GM23338 (cell line): ENCODE results near the gene THOP1. TPM values are rescaled to one million over a fixed set of nuclear protein-coding genes. Genes with fewer than 3 reads are reported as not detected.

Source experiments
- ATAC-seq: fragments of 200-7000 bp; cut with Tn5 transposase; 3 replicates; pipeline ENCODE4 v1.9.1; 2020
- DNase-seq: peaks from one replicate; pipeline ENCODE4 v3.0.0-alpha.2; 2015; ENCODE audit warnings: low spot score
- H2AFZ ChIP-seq: fragments of 200-600 bp; sonication (generic); 2 replicates; pipeline ENCODE4 v1.8.0; 2016; ENCODE audit warnings: antibody characterized with exemption, mild to moderate bottlenecking, moderate library complexity
- H3F3A ChIP-seq: fragments of 200-600 bp; sonication (generic); replicated peaks from 2 replicates; pipeline ENCODE4 v1.8.0; 2017; ENCODE audit warnings: antibody characterized with exemption, mixed run types, low read depth
- H3K27ac ChIP-seq: fragments of 200-600 bp; sonication (generic); 2 replicates; pipeline ENCODE4 v1.6.1; 2016; ENCODE audit warnings: low read depth
- H3K27me3 ChIP-seq: fragments of 200-600 bp; sonication (generic); 2 replicates; pipeline ENCODE4 v1.8.0; 2016; ENCODE audit warnings: mild to moderate bottlenecking, mixed run types, moderate library complexity; ENCODE audit not compliant: insufficient read depth
- H3K36me3 ChIP-seq: fragments of 200-600 bp; sonication (generic); 2 replicates; pipeline ENCODE4 v1.8.0; 2016; ENCODE audit warnings: mild to moderate bottlenecking; ENCODE audit not compliant: insufficient read depth
- H3K4me1 ChIP-seq: fragments of 200-600 bp; sonication (generic); 2 replicates; pipeline ENCODE4 v1.8.0; 2016; ENCODE audit warnings: mild to moderate bottlenecking, moderate library complexity; ENCODE audit not compliant: insufficient read depth
- H3K4me2 ChIP-seq: fragments of 200-600 bp; sonication (generic); 2 replicates; pipeline ENCODE4 v1.7.1; 2017; ENCODE audit warnings: mixed run types
- H3K4me3 ChIP-seq: fragments of 200-600 bp; sonication (generic); 2 replicates; pipeline ENCODE4 v1.6.1; 2016; ENCODE audit warnings: mixed run types
- H3K79me2 ChIP-seq: fragments of 200-600 bp; sonication (generic); replicated peaks from 2 replicates; pipeline ENCODE4 v1.8.0; 2017; ENCODE audit warnings: mild to moderate bottlenecking; ENCODE audit not compliant: insufficient read depth
- H3K9me2 ChIP-seq: fragments of 200-600 bp; sonication (generic); 2 replicates; pipeline ENCODE4 v1.8.0; 2017; ENCODE audit not compliant: insufficient read depth
- H4K20me1 ChIP-seq: fragments of 200-600 bp; sonication (generic); replicated peaks from 2 replicates; pipeline ENCODE4 v1.8.0; 2017; ENCODE audit warnings: mild to moderate bottlenecking; ENCODE audit not compliant: insufficient read depth
- H3K27ac Mint-ChIP-seq: 2 replicates; pipeline ENCODE4 v1.8.0; 2020; ENCODE audit warnings: inconsistent platforms, mild to moderate bottlenecking, moderate library complexity, mixed read lengths
- H3K27me3 Mint-ChIP-seq: 3 replicates; pipeline ENCODE4 v1.8.0; 2022; ENCODE audit warnings: low read depth, mild to moderate bottlenecking, moderate library complexity, mixed read lengths, inconsistent platforms; ENCODE audit not compliant: insufficient read depth, poor library complexity
- H3K36me3 Mint-ChIP-seq: 3 replicates; pipeline ENCODE4 v1.8.0; 2021; ENCODE audit warnings: low read depth, mild to moderate bottlenecking, inconsistent platforms, moderate library complexity, mixed read lengths
- H3K4me1 Mint-ChIP-seq: 3 replicates; pipeline ENCODE4 v1.8.0; 2020; ENCODE audit warnings: mild to moderate bottlenecking, inconsistent platforms, mixed read lengths
- H3K4me3 Mint-ChIP-seq: 3 replicates; pipeline ENCODE4 v1.8.0; 2021; ENCODE audit warnings: moderate library complexity, mild to moderate bottlenecking, inconsistent platforms, mixed read lengths
- H3K9me3 Mint-ChIP-seq: 3 replicates; pipeline ENCODE4 v1.8.0; 2020; ENCODE audit warnings: moderate library complexity, mild to moderate bottlenecking, inconsistent platforms, mixed read lengths
- CREB1 ChIP-seq: fragments of 250-450 bp; sonication (Bioruptor Pico); IDR thresholded peaks from 2 replicates; pipeline ENCODE4 v1.5.0; 2020; ENCODE audit warnings: low read depth, mild to moderate bottlenecking, moderate library complexity
- EZH2phosphoT487 ChIP-seq: fragments of 200-600 bp; sonication (generic); IDR thresholded peaks from one replicate; pipeline ENCODE4 v1.8.1; 2018; ENCODE audit warnings: antibody characterized with exemption; ENCODE audit not compliant: unreplicated experiment
- JUNB ChIP-seq: IDR thresholded peaks from one replicate; pipeline ENCODE4 v1.6.1; 2016; ENCODE audit warnings: antibody characterized with exemption; ENCODE audit not compliant: unreplicated experiment
- STAT1 ChIP-seq: IDR thresholded peaks from one replicate; pipeline ENCODE4 v1.6.1; 2016; ENCODE audit warnings: antibody characterized with exemption; ENCODE audit not compliant: unreplicated experiment
- ZNF114 ChIP-seq: fragments of 250-450 bp; sonication (Bioruptor Pico); IDR thresholded peaks from 2 replicates; pipeline ENCODE4 v1.5.0; 2020; ENCODE audit warnings: mild to moderate bottlenecking, moderate library complexity
- polyA plus RNA-seq: library from polyadenylated mRNA; unstranded; fragments of >200 nt; fragmentation: Nextera tagmentation; extraction: Ambion mirVana; gene quantifications from 2 replicates; pipeline ENCODE4 v1.2.1, GENCODE V29; 2016
- total RNA-seq: library from RNA; depleted of rRNA; stranded (reverse); fragments of >200 nt; shearing (Covaris generic); gene quantifications from 2 replicates; pipeline ENCODE4 v1.2.3, GENCODE V29; 2014
- TF ChIP-seq, protein P1 (sequence below), 2 experiments: fragments of 200-600 bp in 1 of 2; sonication (generic) in 1 of 2; conservative IDR thresholded peaks; 2 replicates each; pipeline versions ENCODE4 v1.5.1 to v1.6.1; 2016 to 2017; ENCODE audit warnings: antibody characterized with exemption in 2 of 2, low read depth in 2 of 2, mild to moderate bottlenecking in 2 of 2, moderate library complexity in 1 of 2
- TF ChIP-seq, protein P2 (sequence below): IDR thresholded peaks from one replicate; pipeline ENCODE4 v1.6.1; 2018; ENCODE audit warnings: antibody characterized with exemption; ENCODE audit not compliant: unreplicated experiment
- TF ChIP-seq, protein P3 (sequence below): fragments of 250-450 bp; sonication (Bioruptor Pico); IDR thresholded peaks from 2 replicates; pipeline ENCODE4 v1.5.0; 2020; ENCODE audit warnings: mild to moderate bottlenecking, moderate library complexity
- TF ChIP-seq, protein P4 (sequence below): IDR thresholded peaks from 2 replicates; pipeline ENCODE4 v1.6.1; 2016; ENCODE audit warnings: antibody characterized with exemption

Gene THOP1
- total and polyA plus RNA-seq, 2 experiments from 2014 or later, result 110 to 229 TPM

DNA sequence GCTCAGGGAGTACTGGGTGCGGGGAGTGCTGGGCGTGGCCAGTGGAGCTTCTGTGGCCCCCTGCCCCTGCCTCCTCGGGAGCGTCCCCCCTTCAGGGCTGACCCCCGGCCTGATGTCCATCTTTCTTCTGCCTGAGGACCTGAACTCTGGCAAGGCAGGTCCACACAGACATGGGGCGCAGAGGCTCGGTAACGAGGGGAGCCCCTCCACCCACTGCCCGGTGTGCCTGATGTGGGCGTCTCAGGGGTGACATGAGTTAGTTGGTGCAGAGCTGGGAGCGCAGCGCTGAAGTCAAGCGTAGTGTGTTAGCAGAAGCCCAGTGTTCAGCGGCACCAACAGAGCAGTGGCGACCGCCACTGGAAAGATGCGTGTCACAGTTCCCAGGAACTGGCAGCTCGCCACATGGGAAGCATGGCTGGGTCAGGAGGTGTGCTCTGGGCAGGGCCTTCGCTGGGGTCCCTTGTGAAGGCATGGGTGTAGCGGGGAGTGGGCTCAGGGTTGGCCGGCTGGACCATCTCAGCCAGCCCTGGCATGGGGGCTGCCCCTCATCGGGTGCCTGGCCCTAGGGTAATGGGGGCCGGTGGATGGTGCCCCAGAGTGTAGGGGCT is 11.5 kb downstream of the THOP1 start:
- ATAC-seq (no peak), DNase-seq (no peak)
- no peak for TF ChIP-seq EZH2phosphoT487
- TF ChIP-seq, protein P1, sequence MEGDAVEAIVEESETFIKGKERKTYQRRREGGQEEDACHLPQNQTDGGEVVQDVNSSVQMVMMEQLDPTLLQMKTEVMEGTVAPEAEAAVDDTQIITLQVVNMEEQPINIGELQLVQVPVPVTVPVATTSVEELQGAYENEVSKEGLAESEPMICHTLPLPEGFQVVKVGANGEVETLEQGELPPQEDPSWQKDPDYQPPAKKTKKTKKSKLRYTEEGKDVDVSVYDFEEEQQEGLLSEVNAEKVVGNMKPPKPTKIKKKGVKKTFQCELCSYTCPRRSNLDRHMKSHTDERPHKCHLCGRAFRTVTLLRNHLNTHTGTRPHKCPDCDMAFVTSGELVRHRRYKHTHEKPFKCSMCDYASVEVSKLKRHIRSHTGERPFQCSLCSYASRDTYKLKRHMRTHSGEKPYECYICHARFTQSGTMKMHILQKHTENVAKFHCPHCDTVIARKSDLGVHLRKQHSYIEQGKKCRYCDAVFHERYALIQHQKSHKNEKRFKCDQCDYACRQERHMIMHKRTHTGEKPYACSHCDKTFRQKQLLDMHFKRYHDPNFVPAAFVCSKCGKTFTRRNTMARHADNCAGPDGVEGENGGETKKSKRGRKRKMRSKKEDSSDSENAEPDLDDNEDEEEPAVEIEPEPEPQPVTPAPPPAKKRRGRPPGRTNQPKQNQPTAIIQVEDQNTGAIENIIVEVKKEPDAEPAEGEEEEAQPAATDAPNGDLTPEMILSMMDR (conservative IDR thresholded peaks at IDR 0.05; ENCODE audit: low read depth in 2 of 2), result no peak
- no peak for TF ChIP-seq ZNF114
- TF ChIP-seq, protein P2, sequence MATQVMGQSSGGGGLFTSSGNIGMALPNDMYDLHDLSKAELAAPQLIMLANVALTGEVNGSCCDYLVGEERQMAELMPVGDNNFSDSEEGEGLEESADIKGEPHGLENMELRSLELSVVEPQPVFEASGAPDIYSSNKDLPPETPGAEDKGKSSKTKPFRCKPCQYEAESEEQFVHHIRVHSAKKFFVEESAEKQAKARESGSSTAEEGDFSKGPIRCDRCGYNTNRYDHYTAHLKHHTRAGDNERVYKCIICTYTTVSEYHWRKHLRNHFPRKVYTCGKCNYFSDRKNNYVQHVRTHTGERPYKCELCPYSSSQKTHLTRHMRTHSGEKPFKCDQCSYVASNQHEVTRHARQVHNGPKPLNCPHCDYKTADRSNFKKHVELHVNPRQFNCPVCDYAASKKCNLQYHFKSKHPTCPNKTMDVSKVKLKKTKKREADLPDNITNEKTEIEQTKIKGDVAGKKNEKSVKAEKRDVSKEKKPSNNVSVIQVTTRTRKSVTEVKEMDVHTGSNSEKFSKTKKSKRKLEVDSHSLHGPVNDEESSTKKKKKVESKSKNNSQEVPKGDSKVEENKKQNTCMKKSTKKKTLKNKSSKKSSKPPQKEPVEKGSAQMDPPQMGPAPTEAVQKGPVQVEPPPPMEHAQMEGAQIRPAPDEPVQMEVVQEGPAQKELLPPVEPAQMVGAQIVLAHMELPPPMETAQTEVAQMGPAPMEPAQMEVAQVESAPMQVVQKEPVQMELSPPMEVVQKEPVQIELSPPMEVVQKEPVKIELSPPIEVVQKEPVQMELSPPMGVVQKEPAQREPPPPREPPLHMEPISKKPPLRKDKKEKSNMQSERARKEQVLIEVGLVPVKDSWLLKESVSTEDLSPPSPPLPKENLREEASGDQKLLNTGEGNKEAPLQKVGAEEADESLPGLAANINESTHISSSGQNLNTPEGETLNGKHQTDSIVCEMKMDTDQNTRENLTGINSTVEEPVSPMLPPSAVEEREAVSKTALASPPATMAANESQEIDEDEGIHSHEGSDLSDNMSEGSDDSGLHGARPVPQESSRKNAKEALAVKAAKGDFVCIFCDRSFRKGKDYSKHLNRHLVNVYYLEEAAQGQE, result no peak
- Mint-ChIP-seq H3K4me3 (no peak overlapping the region), H3K27me3 (peaks cover 11% of the 10 kb centered on the region), H3K27ac (no peak overlapping the region), H3K4me1 (peaks cover 6% of the 10 kb centered on the region; the same call in 1 of the 3 replicates), H3K9me3 (no peaks in the 10 kb centered on the region), H3K36me3 (peaks cover 77% of the 10 kb centered on the region)
- Histone ChIP-seq H3F3A (no peaks in the 10 kb centered on the region), H3K4me3 (no peak overlapping the region), H3K36me3 (peaks cover 11% of the 10 kb centered on the region), H2AFZ (no peak overlapping the region), H3K27ac (no peak overlapping the region), H3K27me3 (no peaks in the 10 kb centered on the region), H3K4me2 (no peak overlapping the region), H3K9me2 (no peaks in the 10 kb centered on the region), H3K4me1 (no peaks in the 10 kb centered on the region), H3K79me2 (peaks cover 7% of the 10 kb centered on the region), H4K20me1 (peaks cover 16% of the 10 kb centered on the region; the same call in 1 of the 2 replicates)

DNA sequence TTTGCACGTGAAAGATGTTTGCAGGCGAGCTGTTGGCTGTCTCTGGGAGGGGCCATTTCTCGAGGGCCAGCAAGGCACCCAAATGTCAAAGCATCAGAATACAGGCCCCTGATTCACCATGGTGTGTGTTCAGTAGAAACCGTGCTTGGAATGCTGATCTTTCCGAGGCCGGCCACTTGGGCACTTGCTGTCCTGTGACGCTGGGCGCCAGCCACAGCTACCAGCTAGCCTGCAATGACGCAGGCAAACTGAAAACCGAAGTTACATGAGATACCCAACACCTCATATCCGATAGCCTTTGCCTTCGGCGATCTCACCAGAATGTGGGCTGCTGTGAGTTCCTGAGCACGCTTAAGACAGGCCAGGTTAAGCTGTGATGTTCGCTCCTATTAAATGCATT is 12.0 kb downstream of the THOP1 start:
- H3K9me2 ChIP-seq, result no peaks in the 10 kb centered on the region
- peaks cover 11% of the 10 kb centered on the region for H3K36me3 ChIP-seq
- no peak overlapping the region for H3K4me3 Mint-ChIP-seq
- H3K27me3 Mint-ChIP-seq, result peaks cover 11% of the 10 kb centered on the region
- no peak overlapping the region for H3K27ac Mint-ChIP-seq
- no peak overlapping the region for H3K27ac ChIP-seq
- no peaks in the 10 kb centered on the region for H3F3A ChIP-seq
- ATAC-seq, result no peak
- H3K4me1 Mint-ChIP-seq, result peaks cover 6% of the 10 kb centered on the region; the same call in 1 of the 3 replicates
- peaks cover 7% of the 10 kb centered on the region for H3K79me2 ChIP-seq
- no peak overlapping the region for H2AFZ ChIP-seq
- no peak overlapping the region for H3K4me3 ChIP-seq
- no peak for DNase-seq
- H3K27me3 ChIP-seq, result no peaks in the 10 kb centered on the region
- H4K20me1 ChIP-seq, result peaks cover 16% of the 10 kb centered on the region; the same call in 1 of the 2 replicates
- no peak overlapping the region for H3K4me2 ChIP-seq
- H3K9me3 Mint-ChIP-seq, result no peaks in the 10 kb centered on the region
- H3K4me1 ChIP-seq, result no peaks in the 10 kb centered on the region
- H3K36me3 Mint-ChIP-seq, result peaks cover 76% of the 10 kb centered on the region
- TF ChIP-seq, protein P3, sequence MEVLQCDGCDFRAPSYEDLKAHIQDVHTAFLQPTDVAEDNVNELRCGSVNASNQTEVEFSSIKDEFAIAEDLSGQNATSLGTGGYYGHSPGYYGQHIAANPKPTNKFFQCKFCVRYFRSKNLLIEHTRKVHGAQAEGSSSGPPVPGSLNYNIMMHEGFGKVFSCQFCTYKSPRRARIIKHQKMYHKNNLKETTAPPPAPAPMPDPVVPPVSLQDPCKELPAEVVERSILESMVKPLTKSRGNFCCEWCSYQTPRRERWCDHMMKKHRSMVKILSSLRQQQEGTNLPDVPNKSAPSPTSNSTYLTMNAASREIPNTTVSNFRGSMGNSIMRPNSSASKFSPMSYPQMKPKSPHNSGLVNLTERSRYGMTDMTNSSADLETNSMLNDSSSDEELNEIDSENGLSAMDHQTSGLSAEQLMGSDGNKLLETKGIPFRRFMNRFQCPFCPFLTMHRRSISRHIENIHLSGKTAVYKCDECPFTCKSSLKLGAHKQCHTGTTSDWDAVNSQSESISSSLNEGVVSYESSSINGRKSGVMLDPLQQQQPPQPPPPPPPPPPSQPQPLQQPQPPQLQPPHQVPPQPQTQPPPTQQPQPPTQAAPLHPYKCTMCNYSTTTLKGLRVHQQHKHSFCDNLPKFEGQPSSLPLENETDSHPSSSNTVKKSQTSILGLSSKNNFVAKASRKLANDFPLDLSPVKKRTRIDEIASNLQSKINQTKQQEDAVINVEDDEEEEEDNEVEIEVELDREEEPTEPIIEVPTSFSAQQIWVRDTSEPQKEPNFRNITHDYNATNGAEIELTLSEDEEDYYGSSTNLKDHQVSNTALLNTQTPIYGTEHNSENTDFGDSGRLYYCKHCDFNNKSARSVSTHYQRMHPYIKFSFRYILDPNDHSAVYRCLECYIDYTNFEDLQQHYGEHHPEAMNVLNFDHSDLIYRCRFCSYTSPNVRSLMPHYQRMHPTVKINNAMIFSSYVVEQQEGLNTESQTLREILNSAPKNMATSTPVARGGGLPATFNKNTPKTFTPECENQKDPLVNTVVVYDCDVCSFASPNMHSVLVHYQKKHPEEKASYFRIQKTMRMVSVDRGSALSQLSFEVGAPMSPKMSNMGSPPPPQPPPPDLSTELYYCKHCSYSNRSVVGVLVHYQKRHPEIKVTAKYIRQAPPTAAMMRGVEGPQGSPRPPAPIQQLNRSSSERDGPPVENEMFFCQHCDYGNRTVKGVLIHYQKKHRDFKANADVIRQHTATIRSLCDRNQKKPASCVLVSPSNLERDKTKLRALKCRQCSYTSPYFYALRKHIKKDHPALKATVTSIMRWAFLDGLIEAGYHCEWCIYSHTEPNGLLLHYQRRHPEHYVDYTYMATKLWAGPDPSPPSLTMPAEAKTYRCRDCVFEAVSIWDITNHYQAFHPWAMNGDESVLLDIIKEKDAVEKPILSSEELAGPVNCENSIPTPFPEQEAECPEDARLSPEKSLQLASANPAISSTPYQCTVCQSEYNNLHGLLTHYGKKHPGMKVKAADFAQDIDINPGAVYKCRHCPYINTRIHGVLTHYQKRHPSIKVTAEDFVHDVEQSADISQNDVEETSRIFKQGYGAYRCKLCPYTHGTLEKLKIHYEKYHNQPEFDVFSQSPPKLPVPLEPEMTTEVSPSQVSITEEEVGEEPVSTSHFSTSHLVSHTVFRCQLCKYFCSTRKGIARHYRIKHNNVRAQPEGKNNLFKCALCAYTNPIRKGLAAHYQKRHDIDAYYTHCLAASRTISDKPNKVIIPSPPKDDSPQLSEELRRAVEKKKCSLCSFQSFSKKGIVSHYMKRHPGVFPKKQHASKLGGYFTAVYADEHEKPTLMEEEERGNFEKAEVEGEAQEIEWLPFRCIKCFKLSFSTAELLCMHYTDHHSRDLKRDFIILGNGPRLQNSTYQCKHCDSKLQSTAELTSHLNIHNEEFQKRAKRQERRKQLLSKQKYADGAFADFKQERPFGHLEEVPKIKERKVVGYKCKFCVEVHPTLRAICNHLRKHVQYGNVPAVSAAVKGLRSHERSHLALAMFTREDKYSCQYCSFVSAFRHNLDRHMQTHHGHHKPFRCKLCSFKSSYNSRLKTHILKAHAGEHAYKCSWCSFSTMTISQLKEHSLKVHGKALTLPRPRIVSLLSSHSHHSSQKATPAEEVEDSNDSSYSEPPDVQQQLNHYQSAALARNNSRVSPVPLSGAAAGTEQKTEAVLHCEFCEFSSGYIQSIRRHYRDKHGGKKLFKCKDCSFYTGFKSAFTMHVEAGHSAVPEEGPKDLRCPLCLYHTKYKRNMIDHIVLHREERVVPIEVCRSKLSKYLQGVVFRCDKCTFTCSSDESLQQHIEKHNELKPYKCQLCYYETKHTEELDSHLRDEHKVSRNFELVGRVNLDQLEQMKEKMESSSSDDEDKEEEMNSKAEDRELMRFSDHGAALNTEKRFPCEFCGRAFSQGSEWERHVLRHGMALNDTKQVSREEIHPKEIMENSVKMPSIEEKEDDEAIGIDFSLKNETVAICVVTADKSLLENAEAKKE (CRISPR knock-in tag), result no peak
- TF ChIP-seq JUNB (no peak), STAT1 (no peak), CREB1 (no peak)
- TF ChIP-seq, protein P4, sequence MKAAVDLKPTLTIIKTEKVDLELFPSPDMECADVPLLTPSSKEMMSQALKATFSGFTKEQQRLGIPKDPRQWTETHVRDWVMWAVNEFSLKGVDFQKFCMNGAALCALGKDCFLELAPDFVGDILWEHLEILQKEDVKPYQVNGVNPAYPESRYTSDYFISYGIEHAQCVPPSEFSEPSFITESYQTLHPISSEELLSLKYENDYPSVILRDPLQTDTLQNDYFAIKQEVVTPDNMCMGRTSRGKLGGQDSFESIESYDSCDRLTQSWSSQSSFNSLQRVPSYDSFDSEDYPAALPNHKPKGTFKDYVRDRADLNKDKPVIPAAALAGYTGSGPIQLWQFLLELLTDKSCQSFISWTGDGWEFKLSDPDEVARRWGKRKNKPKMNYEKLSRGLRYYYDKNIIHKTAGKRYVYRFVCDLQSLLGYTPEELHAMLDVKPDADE, result no peak
